ENCODE measurements around the gene PML.

PML gene

GRCh38 chr15:74034206-74034755 is 39.8 kb downstream of the PML start:
- Histone ChIP-seq H3K36me3 (ENCODE audit: control insufficient read depth, insufficient read depth, low read length) (peaks cover 37% of the 10 kb centered on the region), H3K9me3 (ENCODE audit: control insufficient read depth, low read length) (no peaks in the 10 kb centered on the region), H3K27ac (ENCODE audit: low read depth, low read length, severe bottlenecking) (no peak overlapping the region), H3K4me3 (ENCODE audit: extremely low read depth, insufficient read depth, low read length, poor library complexity, severe bottlenecking) (no peak overlapping the region), H3K4me1 (ENCODE audit: control insufficient read depth, insufficient read depth, low read length, poor library complexity, severe bottlenecking) (peaks cover 8% of the 10 kb centered on the region)
- WGBS, 2 experiments (ENCODE audit: insufficient coverage in 2 of 2) = 87 to 98% methylated on average over 7 to 10 of the region's 10 CpGs

DNA sequence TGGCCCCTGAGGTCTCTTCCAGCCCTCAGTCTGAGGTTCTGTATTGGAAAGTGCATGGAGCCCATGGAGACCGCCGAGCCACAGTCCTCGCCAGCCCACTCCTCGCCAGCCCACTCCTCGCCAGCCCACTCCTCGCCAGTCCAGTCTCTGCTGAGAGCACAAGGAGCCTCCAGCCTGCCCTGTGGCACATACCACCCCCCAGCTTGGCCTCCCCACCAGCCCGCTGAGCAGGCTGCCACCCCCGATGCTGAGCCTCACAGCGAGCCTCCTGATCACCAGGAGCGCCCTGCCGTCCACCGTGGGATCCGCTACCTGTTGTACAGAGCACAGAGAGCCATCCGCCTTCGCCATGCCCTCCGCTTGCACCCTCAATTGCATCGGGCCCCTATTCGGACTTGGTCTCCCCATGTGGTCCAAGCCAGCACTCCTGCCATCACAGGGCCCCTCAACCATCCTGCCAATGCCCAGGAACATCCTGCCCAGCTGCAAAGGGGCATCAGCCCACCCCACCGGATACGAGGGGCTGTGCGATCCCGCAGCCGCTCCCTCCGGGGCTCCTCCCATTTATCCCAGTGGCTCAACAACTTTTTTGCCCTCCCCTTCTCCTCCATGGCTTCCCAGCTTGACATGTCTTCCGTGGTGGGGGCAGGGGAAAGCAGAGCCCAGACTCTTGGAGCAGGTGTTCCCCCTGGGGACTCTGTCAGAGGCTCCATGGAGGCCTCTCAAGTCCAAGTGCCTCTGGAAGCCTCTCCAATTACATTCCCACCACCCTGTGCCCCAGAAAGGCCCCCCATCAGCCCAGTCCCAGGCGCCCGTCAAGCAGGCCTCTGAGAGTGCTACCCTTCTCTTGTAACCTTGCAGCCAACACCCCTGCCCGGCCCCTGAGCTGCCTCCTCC is 40.9 kb downstream of the PML start:
- Histone ChIP-seq H3K36me3 (ENCODE audit: control insufficient read depth, insufficient read depth, low read length) (peaks cover 33% of the 10 kb centered on the region), H3K4me3 (ENCODE audit: extremely low read depth, insufficient read depth, low read length, poor library complexity, severe bottlenecking) (no peak overlapping the region), H3K4me1 (ENCODE audit: control insufficient read depth, insufficient read depth, low read length, poor library complexity, severe bottlenecking) (peaks cover 18% of the 10 kb centered on the region), H3K9me3 (ENCODE audit: control insufficient read depth, low read length) (no peaks in the 10 kb centered on the region), H3K27ac (ENCODE audit: low read depth, low read length, severe bottlenecking) (no peak overlapping the region)
- WGBS, 2 experiments (ENCODE audit: insufficient coverage in 2 of 2) = 90 to 92% methylated on average over 21 to 23 of the region's 28 CpGs

GRCh38 chr15:74036271-74037170 is 42.0 kb downstream of the PML start:
- H3K9me3 ChIP-seq (ENCODE audit: control insufficient read depth, low read length) = no peaks in the 10 kb centered on the region
- WGBS, 2 experiments (ENCODE audit: insufficient coverage in 2 of 2) = 57 to 65% methylated on average over 17 to 18 of the region's 21 CpGs
- H3K36me3 ChIP-seq (ENCODE audit: control insufficient read depth, insufficient read depth, low read length) = peaks cover 30% of the 10 kb centered on the region
- H3K4me3 ChIP-seq (ENCODE audit: extremely low read depth, insufficient read depth, low read length, poor library complexity, severe bottlenecking) = no peak overlapping the region
- H3K27ac ChIP-seq (ENCODE audit: low read depth, low read length, severe bottlenecking) = no peak overlapping the region
- H3K4me1 ChIP-seq (ENCODE audit: control insufficient read depth, insufficient read depth, low read length, poor library complexity, severe bottlenecking) = peaks cover 29% of the 10 kb centered on the region

DNA sequence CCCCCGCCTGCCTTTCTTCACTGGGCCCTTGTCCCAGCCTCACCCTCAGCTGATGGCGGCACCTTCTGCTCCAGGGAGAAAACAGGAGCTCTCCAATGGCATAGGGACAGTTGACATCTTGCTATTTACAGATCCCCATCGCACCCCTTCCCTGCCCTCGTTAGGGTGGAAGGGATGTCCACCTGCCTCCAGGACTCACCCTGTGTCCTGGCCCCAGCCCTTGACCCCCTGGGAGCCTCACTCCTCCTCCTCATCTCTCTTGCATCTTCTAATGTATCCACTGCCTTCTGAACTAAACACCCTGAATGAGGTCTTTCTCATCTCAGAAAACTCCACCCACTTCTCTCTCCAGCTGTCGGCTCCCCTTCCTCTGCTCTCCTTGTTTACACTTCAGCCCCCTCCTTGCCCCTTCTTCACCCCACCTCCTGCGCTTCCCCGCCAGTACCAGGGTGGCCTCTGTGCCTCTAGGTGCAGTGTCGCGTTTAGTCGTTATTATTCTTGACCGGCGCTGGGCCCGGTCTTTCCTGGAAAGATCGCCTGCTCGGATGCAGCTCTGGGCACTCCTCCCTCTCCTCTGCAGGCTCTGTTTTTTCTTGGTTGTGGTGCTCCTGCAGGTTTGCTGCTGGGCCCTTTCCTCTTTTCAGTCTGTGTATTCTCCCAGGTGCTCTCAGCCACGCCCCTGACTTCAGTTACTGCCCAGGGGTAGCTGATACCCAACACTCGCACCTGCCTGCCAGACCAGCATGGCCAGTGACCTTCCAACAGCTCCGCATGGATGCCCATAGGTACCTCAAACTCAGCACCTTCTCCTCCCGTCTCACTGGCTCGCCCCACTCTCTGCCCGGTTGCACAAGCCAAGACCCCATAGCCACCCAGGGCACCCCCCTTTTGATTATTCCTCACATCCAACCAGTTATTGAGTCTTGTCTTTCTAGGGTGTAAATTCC is 42.9 kb downstream of the PML start:
- Histone ChIP-seq H3K9me3 (ENCODE audit: control insufficient read depth, low read length) (no peaks in the 10 kb centered on the region), H3K27ac (ENCODE audit: low read depth, low read length, severe bottlenecking) (no peak overlapping the region), H3K4me1 (ENCODE audit: control insufficient read depth, insufficient read depth, low read length, poor library complexity, severe bottlenecking) (peaks cover 29% of the 10 kb centered on the region), H3K4me3 (ENCODE audit: extremely low read depth, insufficient read depth, low read length, poor library complexity, severe bottlenecking) (no peak overlapping the region), H3K36me3 (ENCODE audit: control insufficient read depth, insufficient read depth, low read length) (peaks cover 33% of the 10 kb centered on the region)
- 87 to 90% methylated on average over 20 to 21 of the region's 21 CpGs for WGBS, 2 experiments (ENCODE audit: insufficient coverage in 2 of 2)

DNA sequence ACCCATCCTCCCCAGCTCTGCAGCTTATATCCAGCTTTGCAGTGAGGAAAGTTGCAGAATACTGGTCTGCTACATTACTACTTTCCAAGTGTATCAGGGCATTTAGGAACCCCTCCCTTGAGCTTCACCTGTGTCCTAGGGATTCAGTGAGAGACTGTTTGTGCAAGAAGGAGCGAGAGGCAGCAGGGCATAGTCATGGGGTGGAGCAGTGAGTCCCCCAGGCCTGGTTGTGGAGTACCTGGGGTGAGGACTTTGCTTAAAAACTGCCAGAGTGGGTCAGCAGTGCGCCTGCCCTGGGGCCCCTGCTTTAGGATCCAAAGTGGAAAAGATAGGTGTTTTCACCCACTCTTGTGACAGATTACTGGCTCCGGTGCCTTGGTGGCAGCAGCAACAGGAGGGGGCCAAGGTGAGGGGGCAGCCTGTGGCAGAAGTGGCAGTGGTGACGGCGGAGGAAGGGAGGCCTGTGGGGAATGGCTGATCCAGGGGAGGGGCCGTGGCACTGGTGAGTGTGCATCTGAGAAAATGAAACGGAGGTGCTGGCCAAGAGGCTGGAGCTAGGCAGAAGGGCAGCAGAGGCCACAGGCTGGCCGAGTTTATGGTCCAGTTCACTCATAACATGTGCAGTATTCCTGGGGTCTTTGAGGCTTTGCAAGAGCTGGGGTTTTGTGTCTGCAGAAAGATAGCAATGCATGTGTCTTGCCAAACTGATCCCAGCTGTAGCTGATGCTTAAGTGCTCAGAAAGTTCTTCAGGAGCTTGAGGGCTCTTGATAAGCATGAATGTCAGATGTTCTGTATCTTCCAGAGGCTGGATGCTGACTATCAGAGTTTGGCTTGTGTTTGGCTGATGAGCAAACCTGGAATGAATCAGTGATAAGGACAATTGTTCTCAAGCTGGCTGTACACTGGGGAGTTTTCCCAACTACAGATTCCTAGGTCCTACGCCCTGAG is 44.5 kb downstream of the PML start:
- 90 to 91% methylated on average over 8 to 9 of the region's 9 CpGs for WGBS, 2 experiments (ENCODE audit: insufficient coverage in 2 of 2)
- Histone ChIP-seq H3K4me1 (ENCODE audit: control insufficient read depth, insufficient read depth, low read length, poor library complexity, severe bottlenecking) (peaks cover 29% of the 10 kb centered on the region), H3K4me3 (ENCODE audit: extremely low read depth, insufficient read depth, low read length, poor library complexity, severe bottlenecking) (no peak overlapping the region), H3K36me3 (ENCODE audit: control insufficient read depth, insufficient read depth, low read length) (peaks cover 18% of the 10 kb centered on the region), H3K27ac (ENCODE audit: low read depth, low read length, severe bottlenecking) (no peak overlapping the region), H3K9me3 (ENCODE audit: control insufficient read depth, low read length) (no peaks in the 10 kb centered on the region)

GRCh38 chr15:74039656-74040010 is 45.1 kb downstream of the PML start:
- H3K9me3 ChIP-seq (ENCODE audit: control insufficient read depth, low read length) = no peaks in the 10 kb centered on the region
- no peak overlapping the region for H3K4me3 ChIP-seq (ENCODE audit: extremely low read depth, insufficient read depth, low read length, poor library complexity, severe bottlenecking)
- H3K4me1 ChIP-seq (ENCODE audit: control insufficient read depth, insufficient read depth, low read length, poor library complexity, severe bottlenecking) = peaks cover 29% of the 10 kb centered on the region
- WGBS, 2 experiments (ENCODE audit: insufficient coverage in 2 of 2) = 91 to 93% methylated on average over 4 to 5 of the region's 5 CpGs
- peaks cover 12% of the 10 kb centered on the region for H3K36me3 ChIP-seq (ENCODE audit: control insufficient read depth, insufficient read depth, low read length)
- no peak overlapping the region for H3K27ac ChIP-seq (ENCODE audit: low read depth, low read length, severe bottlenecking)

DNA sequence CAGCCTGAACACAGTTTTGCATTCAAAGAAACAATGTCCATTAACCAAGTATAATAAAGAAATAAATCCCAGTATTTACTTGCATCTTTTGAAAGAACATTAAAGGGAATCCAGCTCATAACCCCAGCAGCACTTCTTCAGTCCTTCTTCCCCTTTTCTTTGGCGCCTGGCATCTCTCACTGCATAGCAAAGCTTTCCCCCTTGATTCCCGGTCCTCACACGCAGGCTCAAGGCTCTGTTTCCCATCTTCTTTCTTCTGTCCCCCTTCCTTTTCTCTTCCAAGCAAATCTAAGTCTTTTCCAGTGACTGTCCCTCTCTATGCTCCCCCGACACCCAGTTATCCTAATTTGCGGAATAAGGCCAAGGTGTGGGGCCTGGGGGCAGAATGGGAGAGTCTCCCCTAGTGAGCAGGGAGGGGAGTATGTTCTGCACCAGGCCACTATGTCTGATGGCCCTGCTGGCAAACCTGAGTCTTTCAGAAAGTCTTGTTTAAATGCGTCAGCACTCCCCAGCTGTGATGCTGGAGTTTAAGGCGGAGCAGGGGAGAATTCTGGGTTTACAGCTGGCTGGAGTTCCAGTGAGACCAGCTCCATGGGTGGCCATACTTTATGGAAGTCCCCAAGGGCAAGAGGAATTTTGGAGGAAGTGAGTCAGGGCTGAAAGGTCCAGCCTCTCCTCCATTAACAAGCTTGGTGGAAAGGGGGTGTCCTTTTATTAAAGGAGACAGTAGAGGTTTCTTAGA is 45.8 kb downstream of the PML start:
- Histone ChIP-seq H3K9me3 (ENCODE audit: control insufficient read depth, low read length) (no peaks in the 10 kb centered on the region), H3K4me1 (ENCODE audit: control insufficient read depth, insufficient read depth, low read length, poor library complexity, severe bottlenecking) (peaks cover 29% of the 10 kb centered on the region), H3K4me3 (ENCODE audit: extremely low read depth, insufficient read depth, low read length, poor library complexity, severe bottlenecking) (no peak overlapping the region), H3K36me3 (ENCODE audit: control insufficient read depth, insufficient read depth, low read length) (peaks cover 7% of the 10 kb centered on the region), H3K27ac (ENCODE audit: low read depth, low read length, severe bottlenecking) (peak overlapping the region; percentile 57)
- 74 to 75% methylated on average over 5 of the region's 7 CpGs for WGBS, 2 experiments (ENCODE audit: insufficient coverage in 2 of 2)

DNA sequence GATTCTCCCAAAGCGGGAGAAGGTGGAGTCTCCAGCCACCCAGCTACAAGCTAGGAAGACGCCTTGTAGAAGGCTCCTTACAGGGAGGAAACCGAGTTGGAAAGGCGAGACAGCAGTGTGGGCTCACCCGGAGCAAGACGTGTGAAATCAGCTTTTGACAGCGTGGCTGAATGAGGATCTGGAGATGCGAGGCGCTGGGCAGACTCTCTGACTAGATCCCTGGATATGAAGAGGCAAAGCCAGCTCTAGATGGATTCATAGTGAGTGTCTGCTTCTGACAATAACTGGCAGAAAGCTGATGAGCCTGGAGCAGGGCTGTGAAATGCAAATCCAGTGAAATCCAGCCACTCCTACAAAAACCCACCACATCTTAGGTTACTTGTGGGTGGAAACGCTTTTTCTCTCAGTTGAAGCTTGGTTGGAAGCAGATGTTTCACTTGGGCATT is 46.8 kb downstream of the PML start:
- no peak overlapping the region for H3K4me3 ChIP-seq (ENCODE audit: extremely low read depth, insufficient read depth, low read length, poor library complexity, severe bottlenecking)
- H3K4me1 ChIP-seq (ENCODE audit: control insufficient read depth, insufficient read depth, low read length, poor library complexity, severe bottlenecking) = peaks cover 29% of the 10 kb centered on the region
- H3K9me3 ChIP-seq (ENCODE audit: control insufficient read depth, low read length) = no peaks in the 10 kb centered on the region
- WGBS, 2 experiments (ENCODE audit: insufficient coverage in 2 of 2) = 91 to 92% methylated on average over 10 of the region's 10 CpGs
- H3K27ac ChIP-seq (ENCODE audit: low read depth, low read length, severe bottlenecking) = no peak overlapping the region
- peaks cover 4% of the 10 kb centered on the region for H3K36me3 ChIP-seq (ENCODE audit: control insufficient read depth, insufficient read depth, low read length)
